ENCODE measurements around the gene RPS28.

DNA sequence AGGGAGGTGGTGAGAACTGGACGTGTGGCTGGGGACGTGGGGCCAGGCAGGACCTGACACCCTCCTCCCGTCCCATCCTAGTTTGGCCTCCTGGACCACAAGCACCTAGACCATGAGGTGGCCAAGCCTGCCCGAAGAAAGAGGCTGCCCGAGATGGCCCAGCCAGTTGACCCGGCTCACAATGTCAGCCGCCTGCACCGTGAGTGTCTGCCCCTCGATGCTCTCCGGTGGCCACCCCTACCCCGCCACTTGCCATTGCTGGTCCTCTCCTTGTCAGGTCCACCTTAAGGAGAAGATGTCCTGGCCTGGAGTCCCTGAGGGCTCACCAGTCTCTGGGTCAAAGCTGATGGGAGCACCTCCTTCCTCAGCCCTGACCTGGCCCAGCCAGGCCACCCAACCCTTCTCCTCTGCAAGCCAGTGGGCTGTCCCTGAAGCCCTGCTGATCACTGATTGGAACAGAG is 44.9 kb downstream of the RPS28 start:
- TF ChIP-seq, protein P1, sequence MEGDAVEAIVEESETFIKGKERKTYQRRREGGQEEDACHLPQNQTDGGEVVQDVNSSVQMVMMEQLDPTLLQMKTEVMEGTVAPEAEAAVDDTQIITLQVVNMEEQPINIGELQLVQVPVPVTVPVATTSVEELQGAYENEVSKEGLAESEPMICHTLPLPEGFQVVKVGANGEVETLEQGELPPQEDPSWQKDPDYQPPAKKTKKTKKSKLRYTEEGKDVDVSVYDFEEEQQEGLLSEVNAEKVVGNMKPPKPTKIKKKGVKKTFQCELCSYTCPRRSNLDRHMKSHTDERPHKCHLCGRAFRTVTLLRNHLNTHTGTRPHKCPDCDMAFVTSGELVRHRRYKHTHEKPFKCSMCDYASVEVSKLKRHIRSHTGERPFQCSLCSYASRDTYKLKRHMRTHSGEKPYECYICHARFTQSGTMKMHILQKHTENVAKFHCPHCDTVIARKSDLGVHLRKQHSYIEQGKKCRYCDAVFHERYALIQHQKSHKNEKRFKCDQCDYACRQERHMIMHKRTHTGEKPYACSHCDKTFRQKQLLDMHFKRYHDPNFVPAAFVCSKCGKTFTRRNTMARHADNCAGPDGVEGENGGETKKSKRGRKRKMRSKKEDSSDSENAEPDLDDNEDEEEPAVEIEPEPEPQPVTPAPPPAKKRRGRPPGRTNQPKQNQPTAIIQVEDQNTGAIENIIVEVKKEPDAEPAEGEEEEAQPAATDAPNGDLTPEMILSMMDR (IDR thresholded peaks at IDR 0.05 in 8 of 11, conservative IDR thresholded peaks at IDR 0.05 in 3 of 11), result no peak
- TF ChIP-seq POLR2AphosphoS5 (IDR thresholded peaks at IDR 0.05), result no peak

All from spleen (tissue), 7 donors.